Measurements from ENCODE around the gene UFSP1.

DNA sequence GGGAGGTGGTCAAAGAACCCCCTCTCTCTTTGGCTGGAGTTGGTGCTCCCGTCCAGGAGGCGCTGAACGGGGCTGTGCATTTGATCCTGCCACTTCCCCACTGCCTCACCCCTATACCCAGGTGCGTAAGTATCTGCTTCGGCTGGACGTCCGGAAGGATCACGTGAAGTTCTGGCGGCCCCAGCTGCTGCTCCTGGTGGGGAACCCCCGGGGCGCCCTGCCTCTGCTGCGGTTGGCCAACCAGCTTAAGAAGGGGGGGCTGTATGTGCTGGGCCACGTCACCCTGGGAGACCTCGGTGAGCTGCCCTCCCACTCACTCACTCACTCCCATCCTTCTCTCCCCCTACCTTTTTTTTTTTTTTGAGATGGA lies 27.9 kb downstream of the UFSP1 start:
- TF ChIP-seq, protein P1, sequence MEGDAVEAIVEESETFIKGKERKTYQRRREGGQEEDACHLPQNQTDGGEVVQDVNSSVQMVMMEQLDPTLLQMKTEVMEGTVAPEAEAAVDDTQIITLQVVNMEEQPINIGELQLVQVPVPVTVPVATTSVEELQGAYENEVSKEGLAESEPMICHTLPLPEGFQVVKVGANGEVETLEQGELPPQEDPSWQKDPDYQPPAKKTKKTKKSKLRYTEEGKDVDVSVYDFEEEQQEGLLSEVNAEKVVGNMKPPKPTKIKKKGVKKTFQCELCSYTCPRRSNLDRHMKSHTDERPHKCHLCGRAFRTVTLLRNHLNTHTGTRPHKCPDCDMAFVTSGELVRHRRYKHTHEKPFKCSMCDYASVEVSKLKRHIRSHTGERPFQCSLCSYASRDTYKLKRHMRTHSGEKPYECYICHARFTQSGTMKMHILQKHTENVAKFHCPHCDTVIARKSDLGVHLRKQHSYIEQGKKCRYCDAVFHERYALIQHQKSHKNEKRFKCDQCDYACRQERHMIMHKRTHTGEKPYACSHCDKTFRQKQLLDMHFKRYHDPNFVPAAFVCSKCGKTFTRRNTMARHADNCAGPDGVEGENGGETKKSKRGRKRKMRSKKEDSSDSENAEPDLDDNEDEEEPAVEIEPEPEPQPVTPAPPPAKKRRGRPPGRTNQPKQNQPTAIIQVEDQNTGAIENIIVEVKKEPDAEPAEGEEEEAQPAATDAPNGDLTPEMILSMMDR (IDR thresholded peaks at IDR 0.05), result no peak
- TF ChIP-seq POLR2A (IDR thresholded peaks at IDR 0.05), result no peak
